Activated T-cell treated with anti-CD3 and anti-CD28 coated beads for 48 hours (primary cell): Measurements from ENCODE around the gene LRRC8D.
"Not testable (repeated sequence)": the region's sequence is repeated elsewhere in the genome, so short reads cannot be mapped to it uniquely, and the experiment has no call there.

Experiments used
- DNase-seq: peaks from one replicate; pipeline ENCODE4 v3.0.0-alpha.2; 2020; ENCODE audit warnings: low read depth

The LRRC8D gene

GRCh38 chr1:89913353-89914095 lies 92.7 kb downstream of the LRRC8D start:
- DNase-seq: no peak

DNA sequence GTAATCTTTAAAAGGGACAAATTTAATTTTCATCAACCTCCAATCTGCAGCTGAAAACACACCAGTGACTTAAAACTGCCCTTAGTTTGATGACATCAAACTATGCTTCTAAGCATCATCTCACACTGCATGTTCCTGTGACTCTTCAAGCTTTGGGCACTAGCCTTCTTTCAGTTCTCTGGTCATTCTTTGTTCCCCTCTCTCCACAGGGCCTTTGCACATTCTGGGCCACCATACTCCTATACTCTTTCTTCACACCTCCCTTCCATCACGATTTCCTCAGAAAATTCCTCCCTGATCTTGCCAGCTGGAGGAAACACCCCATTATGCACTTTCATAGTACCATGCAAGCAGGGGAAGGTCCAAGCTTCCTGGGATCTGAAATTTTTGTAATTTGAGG lies 96.5 kb downstream of the LRRC8D start:
- no peak for DNase-seq

DNA sequence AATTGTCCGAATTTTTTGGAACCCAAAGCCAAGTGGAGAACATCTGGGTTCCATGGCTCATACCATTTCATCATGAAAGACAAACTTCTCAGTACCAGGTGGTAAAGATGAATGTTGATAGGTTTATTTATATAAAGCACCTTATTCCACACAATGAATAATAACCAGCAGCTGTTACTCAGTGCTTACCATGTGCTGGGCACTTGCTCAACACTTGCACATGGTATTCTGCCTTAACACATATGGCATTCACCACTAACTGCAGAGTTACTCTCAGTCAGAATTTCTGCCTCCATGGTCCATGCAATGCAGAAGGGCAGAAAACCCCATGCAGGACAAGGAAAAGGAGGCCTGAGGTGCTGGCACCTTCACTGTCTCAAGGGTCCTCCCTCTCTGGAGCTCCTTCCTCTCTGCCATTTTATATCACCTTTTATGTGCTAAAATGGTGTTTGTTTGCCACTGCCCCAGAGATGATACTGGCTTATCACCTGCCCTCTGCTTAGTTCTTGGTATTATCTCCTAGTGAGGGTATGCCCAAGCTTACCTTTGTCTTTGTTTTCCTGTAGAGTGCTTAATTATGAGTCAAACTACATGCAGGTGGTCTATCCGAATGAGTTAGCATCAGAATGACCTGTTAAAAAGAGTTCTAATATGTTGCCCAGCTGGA lies 97.4 kb downstream of the LRRC8D start:
- DNase-seq: no peak

- DNase-seq: no peak
Measured at GRCh38 chr1:89918794-89919155, 97.9 kb downstream of the LRRC8D start.

GRCh38 chr1:89919174-89919573 lies 98.3 kb downstream of the LRRC8D start:
- no peak for DNase-seq

- DNase-seq: no peak
Measured at GRCh38 chr1:89922911-89923310, 102.1 kb downstream of the LRRC8D start.

DNA sequence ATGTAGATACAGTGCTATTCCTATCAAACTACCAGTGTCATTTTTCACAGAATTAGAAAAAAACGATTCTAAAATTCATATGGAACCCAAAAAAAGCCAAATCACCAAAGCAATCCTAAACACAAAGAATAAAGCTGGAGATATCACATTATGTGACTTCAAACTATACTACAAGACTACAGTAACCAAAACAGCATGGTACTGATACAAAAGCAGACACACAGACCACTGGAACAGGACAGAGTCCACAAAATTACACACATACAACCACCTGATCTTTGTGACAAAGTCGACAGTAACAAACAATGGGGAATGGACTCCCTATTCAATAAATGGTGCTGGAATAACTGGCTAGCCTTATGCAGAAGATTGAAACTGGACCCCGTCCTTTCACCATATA lies 102.7 kb downstream of the LRRC8D start:
- DNase-seq: no peak

DNA sequence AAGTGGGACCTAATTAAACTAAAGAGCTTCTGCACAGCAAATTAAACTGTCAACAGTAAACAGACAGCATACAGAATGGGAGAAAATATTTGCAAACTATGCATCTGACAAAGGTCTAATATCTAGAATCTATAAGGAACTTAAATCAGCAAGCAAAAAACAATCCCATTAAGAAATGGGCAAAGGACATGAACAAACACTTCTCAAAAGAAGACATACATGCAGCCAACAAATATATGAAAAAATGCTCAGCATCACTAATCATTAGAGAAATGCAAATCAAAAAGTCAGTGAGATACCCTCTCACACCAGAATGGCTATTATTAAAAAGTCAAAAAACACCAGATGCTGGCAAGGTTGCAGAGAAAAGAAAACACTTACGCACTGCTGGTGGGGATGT lies 103.2 kb downstream of the LRRC8D start:
- DNase-seq: not testable (repeated sequence)

GRCh38 chr1:89927049-89927448 lies 106.2 kb downstream of the LRRC8D start:
- DNase-seq: no peak

DNA sequence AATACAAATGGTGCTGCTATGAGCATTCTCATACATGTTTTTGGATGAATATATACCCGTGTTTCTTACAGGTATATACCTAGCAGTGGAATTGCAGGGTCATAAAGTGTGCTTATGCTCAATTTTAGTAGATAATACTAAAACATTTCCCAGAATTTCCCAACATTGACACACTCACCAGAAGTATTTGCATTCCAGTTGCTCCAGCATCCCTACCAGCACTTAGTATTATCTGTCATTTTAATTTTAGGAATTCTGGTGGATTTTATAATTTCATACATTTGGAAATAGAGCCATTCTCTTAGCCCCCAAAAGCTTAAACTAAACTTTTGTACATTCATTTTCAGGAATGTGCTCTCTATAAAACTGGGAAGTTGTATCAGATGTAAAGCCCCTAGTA lies 106.6 kb downstream of the LRRC8D start:
- DNase-seq: no peak

GRCh38 chr1:89928506-89928905 lies 107.7 kb downstream of the LRRC8D start:
- DNase-seq: no peak

- no peak for DNase-seq
Measured at GRCh38 chr1:89929467-89930063, 108.7 kb downstream of the LRRC8D start.

GRCh38 chr1:89930579-89930978 lies 109.7 kb downstream of the LRRC8D start:
- no peak for DNase-seq

DNA sequence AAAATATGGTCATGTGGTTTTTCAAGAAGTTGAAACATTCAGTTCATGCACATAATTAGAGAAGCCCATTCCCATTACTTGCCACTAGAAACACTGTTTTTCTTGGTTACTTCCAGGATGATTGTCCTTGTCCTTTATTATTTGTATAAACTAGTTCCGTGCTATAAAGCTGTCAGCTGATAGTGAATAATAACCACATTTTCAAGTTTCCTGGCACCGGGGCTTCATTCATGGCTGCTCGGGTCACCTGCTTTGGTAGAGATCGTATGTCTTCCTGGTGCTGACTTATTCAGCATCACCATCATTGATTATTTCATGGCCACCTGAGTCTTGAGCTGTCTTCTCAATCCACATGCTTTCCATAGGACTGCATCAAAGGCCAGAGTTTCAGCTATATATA lies 111.1 kb downstream of the LRRC8D start:
- DNase-seq: no peak

DNA sequence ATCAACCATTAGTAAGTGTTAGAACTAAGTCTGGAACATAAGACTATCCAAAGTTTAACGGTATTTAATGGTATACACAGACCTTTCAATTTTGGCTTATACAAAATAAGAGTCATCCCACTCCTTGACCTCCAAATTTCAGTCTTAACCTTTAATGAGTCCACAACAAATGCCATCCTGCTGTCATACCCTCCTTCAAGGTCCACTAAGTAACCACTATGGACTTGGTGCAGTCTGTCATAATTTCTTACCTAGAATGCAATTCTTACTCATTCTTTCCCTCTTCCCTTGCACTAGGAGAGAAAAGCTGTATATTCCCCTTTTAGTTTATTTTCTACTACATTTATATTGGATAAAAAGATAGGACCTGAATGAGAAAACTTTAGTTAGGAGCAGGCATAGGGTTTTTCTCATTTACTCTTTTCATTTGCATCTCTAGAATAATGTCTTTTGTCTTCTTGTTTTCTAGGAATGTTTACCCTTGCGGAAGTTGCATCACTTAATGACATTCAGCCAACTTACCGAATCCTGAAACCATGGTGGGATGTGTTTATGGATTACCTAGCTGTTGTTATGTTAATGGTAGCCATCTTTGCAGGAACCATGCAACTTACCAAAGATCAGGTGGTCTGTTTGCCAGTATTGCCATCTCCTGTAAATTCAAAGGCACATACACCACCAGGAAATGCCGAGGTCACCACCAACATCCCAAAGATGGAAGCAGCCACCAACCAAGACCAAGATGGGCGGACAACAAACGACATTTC lies 111.9 kb downstream of the LRRC8D start:
- no peak for DNase-seq

DNA sequence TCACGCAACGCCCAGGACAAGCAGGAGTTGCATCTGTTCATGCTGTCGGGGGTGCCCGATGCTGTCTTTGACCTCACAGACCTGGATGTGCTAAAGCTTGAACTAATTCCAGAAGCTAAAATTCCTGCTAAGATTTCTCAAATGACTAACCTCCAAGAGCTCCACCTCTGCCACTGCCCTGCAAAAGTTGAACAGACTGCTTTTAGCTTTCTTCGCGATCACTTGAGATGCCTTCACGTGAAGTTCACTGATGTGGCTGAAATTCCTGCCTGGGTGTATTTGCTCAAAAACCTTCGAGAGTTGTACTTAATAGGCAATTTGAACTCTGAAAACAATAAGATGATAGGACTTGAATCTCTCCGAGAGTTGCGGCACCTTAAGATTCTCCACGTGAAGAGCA lies 113.6 kb downstream of the LRRC8D start:
- no peak for DNase-seq

DNA sequence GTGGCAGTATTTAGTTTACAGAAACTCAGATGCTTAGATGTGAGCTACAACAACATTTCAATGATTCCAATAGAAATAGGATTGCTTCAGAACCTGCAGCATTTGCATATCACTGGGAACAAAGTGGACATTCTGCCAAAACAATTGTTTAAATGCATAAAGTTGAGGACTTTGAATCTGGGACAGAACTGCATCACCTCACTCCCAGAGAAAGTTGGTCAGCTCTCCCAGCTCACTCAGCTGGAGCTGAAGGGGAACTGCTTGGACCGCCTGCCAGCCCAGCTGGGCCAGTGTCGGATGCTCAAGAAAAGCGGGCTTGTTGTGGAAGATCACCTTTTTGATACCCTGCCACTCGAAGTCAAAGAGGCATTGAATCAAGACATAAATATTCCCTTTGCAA lies 114.4 kb downstream of the LRRC8D start:
- DNase-seq: no peak

- DNase-seq: no peak
Measured at GRCh38 chr1:89936694-89937093, 115.9 kb downstream of the LRRC8D start.

GRCh38 chr1:89938171-89939055 lies 117.6 kb downstream of the LRRC8D start:
- no peak for DNase-seq

DNA sequence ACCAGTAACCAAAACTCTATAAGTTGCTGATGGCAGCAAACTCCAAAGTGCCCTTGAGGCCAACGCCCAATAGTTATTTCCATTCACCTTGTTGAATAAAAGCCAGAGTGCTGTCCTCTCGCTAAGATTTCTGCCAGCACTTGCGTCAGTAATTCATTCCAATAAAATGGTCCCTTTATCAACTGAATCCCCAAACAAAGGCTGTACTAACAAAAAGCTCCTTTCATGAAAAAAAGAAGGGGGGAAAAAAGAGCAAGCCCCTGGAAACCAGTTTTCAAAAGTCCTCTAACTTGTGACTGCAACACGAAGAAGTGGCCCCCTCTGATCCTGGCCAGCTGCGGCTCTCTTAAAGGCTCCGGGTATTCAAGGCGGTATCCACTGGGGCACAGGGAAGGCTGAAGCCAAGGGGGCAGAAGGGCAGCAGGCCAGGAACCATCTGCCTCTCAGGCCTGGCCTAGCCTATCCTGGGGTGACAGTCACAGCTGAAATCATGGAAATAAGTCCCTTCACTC lies 118.3 kb downstream of the LRRC8D start:
- no peak for DNase-seq

- DNase-seq: no peak
Measured at GRCh38 chr1:89939693-89940438, 119.0 kb downstream of the LRRC8D start.
